Osteoblast (primary cell): ENCODE data around the gene TREH. TPM values are rescaled to one million over a fixed set of nuclear protein-coding genes. Genes with fewer than 3 reads are reported as not detected.

ENCODE experiments used
- DNase-seq: peaks from one replicate; pipeline ENCODE4 v3.0.0; 2011; ENCODE audit warnings: low spot score, mixed read lengths; ENCODE audit not compliant: insufficient read length; ENCODE audit errors: missing footprints
- H2AFZ ChIP-seq: 2 replicates; pipeline ENCODE4 v1.6.0; 2011; ENCODE audit warnings: mild to moderate bottlenecking, low read length
- H3K27ac ChIP-seq: 2 replicates; pipeline ENCODE4 v1.5.1; 2011; ENCODE audit warnings: mild to moderate bottlenecking, low read depth, low read length, moderate library complexity
- H3K27me3 ChIP-seq: 2 replicates; pipeline ENCODE4 v1.6.0; 2012; ENCODE audit warnings: mild to moderate bottlenecking, control low read depth, inconsistent platforms, low read length, moderate library complexity; ENCODE audit not compliant: insufficient read depth
- H3K36me3 ChIP-seq: 2 replicates; pipeline ENCODE4 v1.5.1; 2011; ENCODE audit warnings: mild to moderate bottlenecking, low read length, control low read depth, moderate library complexity; ENCODE audit not compliant: insufficient read depth
- H3K4me1 ChIP-seq: 2 replicates; pipeline ENCODE4 v1.5.1; 2011; ENCODE audit warnings: mild to moderate bottlenecking, low read length, control low read depth, moderate library complexity; ENCODE audit not compliant: insufficient read depth
- H3K4me2 ChIP-seq: 2 replicates; pipeline ENCODE4 v1.6.0; 2011; ENCODE audit warnings: mild to moderate bottlenecking, low read length; ENCODE audit not compliant: insufficient read depth
- H3K4me3 ChIP-seq: fragments of 200-600 bp; sonication (generic); 3 replicates; pipeline ENCODE4 v1.5.1; 2012; ENCODE audit warnings: mild to moderate bottlenecking, low read length, inconsistent platforms; ENCODE audit not compliant: insufficient read depth
- H3K79me2 ChIP-seq: 2 replicates; pipeline ENCODE4 v1.6.0; 2012; ENCODE audit warnings: mild to moderate bottlenecking, low read length, control low read depth, inconsistent platforms; ENCODE audit not compliant: insufficient read depth
- H3K9me3 ChIP-seq: 2 replicates; pipeline ENCODE4 v1.5.1; 2011; ENCODE audit warnings: low read depth, low read length, control low read depth
- H4K20me1 ChIP-seq: 2 replicates; pipeline ENCODE4 v1.6.0; 2012; ENCODE audit warnings: mild to moderate bottlenecking, low read length, control low read depth; ENCODE audit not compliant: insufficient read depth
- CTCF ChIP-seq: IDR thresholded peaks from 2 replicates; pipeline ENCODE4 v1.5.1; 2011; ENCODE audit warnings: mild to moderate bottlenecking, low read depth, low read length, moderate library complexity; ENCODE audit errors: extremely low read depth
- total RNA-seq: library from RNA; depleted of rRNA; stranded (reverse); fragments of >200 nt; gene quantifications from 2 replicates; pipeline ENCODE4 v1.2.3, GENCODE V29; 2012

Gene TREH
- total RNA-seq, 1 donor: not detected

- Histone ChIP-seq H2AFZ (no peak overlapping the region), H4K20me1 (peaks cover 22% of the 10 kb centered on the region), H3K36me3 (peaks cover 49% of the 10 kb centered on the region), H3K9me3 (no peaks in the 10 kb centered on the region), H3K27ac (no peak overlapping the region), H3K4me2 (no peak overlapping the region), H3K27me3 (no peaks in the 10 kb centered on the region), H3K4me1 (no peaks in the 10 kb centered on the region), H3K4me3 (no peak overlapping the region), H3K79me2 (no peaks in the 10 kb centered on the region)
- no peak for TF ChIP-seq CTCF
- DNase-seq: no peak
Measured at GRCh38 chr11:118657709-118658428, 21.6 kb downstream of the TREH start.

- H3K27me3 ChIP-seq: no peaks in the 10 kb centered on the region
- H3K4me2 ChIP-seq: no peak overlapping the region
- no peaks in the 10 kb centered on the region for H3K9me3 ChIP-seq
- H4K20me1 ChIP-seq: peaks cover 23% of the 10 kb centered on the region
- H2AFZ ChIP-seq: no peak overlapping the region
- TF ChIP-seq CTCF: no peak
- H3K4me1 ChIP-seq: no peaks in the 10 kb centered on the region
- H3K4me3 ChIP-seq: no peak overlapping the region
- DNase-seq: no peak
- H3K27ac ChIP-seq: no peak overlapping the region
- H3K36me3 ChIP-seq: peaks cover 55% of the 10 kb centered on the region
- no peaks in the 10 kb centered on the region for H3K79me2 ChIP-seq
Measured at GRCh38 chr11:118657238-118657637, 22.2 kb downstream of the TREH start.

GRCh38 chr11:118656563-118657165 lies 22.8 kb downstream of the TREH start:
- peaks cover 60% of the 10 kb centered on the region for H3K36me3 ChIP-seq
- TF ChIP-seq CTCF: no peak
- H3K9me3 ChIP-seq: no peaks in the 10 kb centered on the region
- H3K27me3 ChIP-seq: no peaks in the 10 kb centered on the region
- no peak overlapping the region for H2AFZ ChIP-seq
- no peak overlapping the region for H3K4me3 ChIP-seq
- H3K27ac ChIP-seq: no peak overlapping the region
- DNase-seq: no peak
- no peaks in the 10 kb centered on the region for H3K79me2 ChIP-seq
- no peaks in the 10 kb centered on the region for H3K4me1 ChIP-seq
- H3K4me2 ChIP-seq: no peak overlapping the region
- H4K20me1 ChIP-seq: peaks cover 28% of the 10 kb centered on the region

- Histone ChIP-seq H3K4me2 (no peak overlapping the region), H2AFZ (no peak overlapping the region), H3K79me2 (peaks cover 4% of the 10 kb centered on the region), H3K9me3 (no peaks in the 10 kb centered on the region), H3K27me3 (no peaks in the 10 kb centered on the region), H3K4me3 (no peak overlapping the region), H4K20me1 (peaks cover 33% of the 10 kb centered on the region), H3K36me3 (peaks cover 71% of the 10 kb centered on the region), H3K4me1 (no peaks in the 10 kb centered on the region), H3K27ac (no peak overlapping the region)
- DNase-seq: no peak
- TF ChIP-seq CTCF: no peak
Measured at GRCh38 chr11:118655486-118656190, 23.8 kb downstream of the TREH start.
